Neutrophil (primary cell): ENCODE results near the gene GFPT2.

ENCODE experiments used
- H3K27ac ChIP-seq: fragments of 200-600 bp; sonication (generic); 2 replicates; pipeline ENCODE4 v1.5.1; 2016; ENCODE audit warnings: mild to moderate bottlenecking, moderate library complexity
- H3K27me3 ChIP-seq: fragments of 200-600 bp; sonication (generic); 2 replicates; pipeline ENCODE4 v1.6.0; 2016; ENCODE audit warnings: mild to moderate bottlenecking
- H3K36me3 ChIP-seq: fragments of 200-600 bp; sonication (generic); 2 replicates; pipeline ENCODE4 v1.5.1; 2017
- H3K4me1 ChIP-seq, 2 experiments: fragments of 200-600 bp in 1 of 2; sonication (generic) in 1 of 2; 1 replicate in 1 of 2; 2 replicates in 1 of 2; pipeline versions ENCODE4 v1.5.1 to v1.6.1; 2013 to 2016; ENCODE audit warnings: low read depth in 1 of 2, low read length in 1 of 2, mild to moderate bottlenecking in 1 of 2, moderate library complexity in 1 of 2; ENCODE audit not compliant: control insufficient read depth in 1 of 2, insufficient read depth in 1 of 2
- H3K4me3 ChIP-seq, 2 experiments: fragments of 200-600 bp in 1 of 2; sonication (generic) in 1 of 2; 1 replicate in 1 of 2; 2 replicates in 1 of 2; pipeline ENCODE4 v1.5.1; 2013 to 2016; ENCODE audit warnings: low read depth in 1 of 2, low read length in 1 of 2, mild to moderate bottlenecking in 1 of 2, moderate library complexity in 1 of 2
- H3K9me3 ChIP-seq: fragments of 200-600 bp; sonication (generic); 2 replicates; pipeline ENCODE4 v1.5.1; 2016
- CTCF ChIP-seq: fragments of 200-600 bp; sonication (generic); IDR thresholded peaks from 2 replicates; pipeline ENCODE4 v1.5.1; 2016; ENCODE audit warnings: antibody characterized with exemption

Gene GFPT2

GRCh38 chr5:180348336-180348735, 4.8 kb downstream of the GFPT2 start:
- no peak overlapping the region for H3K4me3 ChIP-seq
- peaks cover 72% of the 10 kb centered on the region for H3K27me3 ChIP-seq
- H3K9me3 ChIP-seq = no peaks in the 10 kb centered on the region
- H3K4me1 ChIP-seq = peaks cover 0 to 10% of the 10 kb centered on the region in 2 experiments
- TF ChIP-seq CTCF = no peak
- no peak overlapping the region for H3K27ac ChIP-seq
- H3K36me3 ChIP-seq = no peaks in the 10 kb centered on the region

- Histone ChIP-seq H3K36me3 (no peaks in the 10 kb centered on the region), H3K9me3 (no peaks in the 10 kb centered on the region), H3K27ac (no peak overlapping the region), H3K4me1 (peaks cover 0 to 4% of the 10 kb centered on the region in 2 experiments), H3K4me3 (no peak overlapping the region), H3K27me3 (peaks cover 72% of the 10 kb centered on the region)
- no peak for TF ChIP-seq CTCF
These were observed 5.4 kb downstream of the GFPT2 start for GRCh38 chr5:180347702-180348101.

- Histone ChIP-seq H3K4me3 (no peak overlapping the region), H3K36me3 (no peaks in the 10 kb centered on the region), H3K4me1 (no peaks in the 10 kb centered on the region), H3K27ac (no peak overlapping the region), H3K27me3 (peaks cover 72% of the 10 kb centered on the region), H3K9me3 (no peaks in the 10 kb centered on the region)
- TF ChIP-seq CTCF = no peak
These were observed 6.8 kb downstream of the GFPT2 start for GRCh38 chr5:180346358-180346757.

- no peak overlapping the region for H3K4me3 ChIP-seq
- no peaks in the 10 kb centered on the region for H3K9me3 ChIP-seq
- no peak overlapping the region for H3K27ac ChIP-seq
- no peak for TF ChIP-seq CTCF
- H3K36me3 ChIP-seq = no peaks in the 10 kb centered on the region
- no peaks in the 10 kb centered on the region for H3K4me1 ChIP-seq
- peaks cover 67% of the 10 kb centered on the region for H3K27me3 ChIP-seq
These were observed 7.4 kb downstream of the GFPT2 start for GRCh38 chr5:180345781-180346180.

- Histone ChIP-seq H3K4me3 (no peak overlapping the region), H3K9me3 (no peaks in the 10 kb centered on the region), H3K27ac (no peak overlapping the region), H3K4me1 (no peaks in the 10 kb centered on the region), H3K27me3 (peaks cover 61% of the 10 kb centered on the region), H3K36me3 (no peaks in the 10 kb centered on the region)
- no peak for TF ChIP-seq CTCF
These were observed 8.0 kb downstream of the GFPT2 start for GRCh38 chr5:180345186-180345585.

GRCh38 chr5:180344696-180344999, 8.5 kb downstream of the GFPT2 start:
- H3K27me3 ChIP-seq = peaks cover 56% of the 10 kb centered on the region
- H3K4me1 ChIP-seq = no peaks in the 10 kb centered on the region
- no peaks in the 10 kb centered on the region for H3K9me3 ChIP-seq
- H3K36me3 ChIP-seq = no peaks in the 10 kb centered on the region
- H3K4me3 ChIP-seq = no peak overlapping the region
- no peak overlapping the region for H3K27ac ChIP-seq
- no peak for TF ChIP-seq CTCF
